Skeletal muscle tissue (tissue), 4 donors: Measurements from ENCODE around the gene ENPP5. TPM values are rescaled to one million over a fixed set of nuclear protein-coding genes. Genes with fewer than 3 reads are reported as not detected.

ENCODE experiments used
- H3K27ac ChIP-seq: one replicate; pipeline ENCODE4 v1.7.0; 2013; ENCODE audit warnings: mild to moderate bottlenecking, low read depth, low read length, inconsistent platforms
- H3K27me3 ChIP-seq, 3 donors: one replicate each; pipeline ENCODE4 v1.7.0; 2013; ENCODE audit warnings: low read length in 3 of 3; ENCODE audit not compliant: control insufficient read depth in 3 of 3, insufficient read depth in 3 of 3
- H3K36me3 ChIP-seq, 3 donors: one replicate each; pipeline ENCODE4 v1.7.0; 2013; ENCODE audit warnings: low read length in 3 of 3; ENCODE audit not compliant: control insufficient read depth in 3 of 3, insufficient read depth in 3 of 3
- H3K4me1 ChIP-seq, 3 donors: one replicate each; pipeline ENCODE4 v1.7.0; 2013; ENCODE audit warnings: low read length in 3 of 3, mild to moderate bottlenecking in 3 of 3; ENCODE audit not compliant: control insufficient read depth in 3 of 3, insufficient read depth in 3 of 3
- H3K4me3 ChIP-seq, 3 donors: one replicate each; pipeline ENCODE4 v1.7.0; 2013; ENCODE audit warnings: low read length in 3 of 3
- H3K9ac ChIP-seq, 3 donors: one replicate each; pipeline ENCODE4 v1.7.0; 2013; ENCODE audit warnings: low read length in 3 of 3, mild to moderate bottlenecking in 3 of 3, moderate library complexity in 2 of 3, low read depth in 1 of 3
- H3K9me3 ChIP-seq, 3 donors: one replicate each; pipeline ENCODE4 v1.7.0; 2013; ENCODE audit warnings: low read length in 3 of 3; ENCODE audit not compliant: control insufficient read depth in 3 of 3
- total RNA-seq: library from RNA; depleted of rRNA; stranded (reverse); fragments of >200 nt; gene quantifications from one replicate; pipeline ENCODE4 v1.2.3, GENCODE V29; 2014
- donor health status: Osteomylitis.

ENPP5 gene, protein sequence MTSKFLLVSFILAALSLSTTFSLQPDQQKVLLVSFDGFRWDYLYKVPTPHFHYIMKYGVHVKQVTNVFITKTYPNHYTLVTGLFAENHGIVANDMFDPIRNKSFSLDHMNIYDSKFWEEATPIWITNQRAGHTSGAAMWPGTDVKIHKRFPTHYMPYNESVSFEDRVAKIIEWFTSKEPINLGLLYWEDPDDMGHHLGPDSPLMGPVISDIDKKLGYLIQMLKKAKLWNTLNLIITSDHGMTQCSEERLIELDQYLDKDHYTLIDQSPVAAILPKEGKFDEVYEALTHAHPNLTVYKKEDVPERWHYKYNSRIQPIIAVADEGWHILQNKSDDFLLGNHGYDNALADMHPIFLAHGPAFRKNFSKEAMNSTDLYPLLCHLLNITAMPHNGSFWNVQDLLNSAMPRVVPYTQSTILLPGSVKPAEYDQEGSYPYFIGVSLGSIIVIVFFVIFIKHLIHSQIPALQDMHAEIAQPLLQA
- 3.7 TPM for total RNA-seq

GRCh38 chr6:46170357-46171289 lies at the start of gene ENPP5:
Gene ENPP5 (minus strand): TSS chr6:46170980. CDS start chr6:46168262, 2,718 bp downstream.
- H3K27me3 ChIP-seq, result no peaks in the 10 kb centered on the region
- H3K36me3 ChIP-seq, result no peaks in the 10 kb centered on the region
- peaks cover 21 to 26% (median 21%) of the 10 kb centered on the region in 3 donors for H3K4me1 ChIP-seq
- H3K27ac ChIP-seq, result peak within 1 kb of the TSS; percentile 51
- peak within 1 kb of the TSS; percentile 81 to 90 (median 83) for H3K9ac ChIP-seq
- peak within 1 kb of the TSS; percentile 85 to 91 (median 86) for H3K4me3 ChIP-seq
- no peaks in the 10 kb centered on the region for H3K9me3 ChIP-seq

- no peaks in the 10 kb centered on the region for H3K9me3 ChIP-seq
- H3K27me3 ChIP-seq, result no peaks in the 10 kb centered on the region
- no peak overlapping the region for H3K4me3 ChIP-seq
- no peak overlapping the region for H3K27ac ChIP-seq
- peaks cover 0 to 6% (median 0%) of the 10 kb centered on the region in 3 donors for H3K36me3 ChIP-seq
- no peak overlapping the region for H3K9ac ChIP-seq
- H3K4me1 ChIP-seq, result peaks cover 0 to 2% (median 2%) of the 10 kb centered on the region in 3 donors
Measured at GRCh38 chr6:46219661-46220060, 48.9 kb upstream of the ENPP5 start.

DNA sequence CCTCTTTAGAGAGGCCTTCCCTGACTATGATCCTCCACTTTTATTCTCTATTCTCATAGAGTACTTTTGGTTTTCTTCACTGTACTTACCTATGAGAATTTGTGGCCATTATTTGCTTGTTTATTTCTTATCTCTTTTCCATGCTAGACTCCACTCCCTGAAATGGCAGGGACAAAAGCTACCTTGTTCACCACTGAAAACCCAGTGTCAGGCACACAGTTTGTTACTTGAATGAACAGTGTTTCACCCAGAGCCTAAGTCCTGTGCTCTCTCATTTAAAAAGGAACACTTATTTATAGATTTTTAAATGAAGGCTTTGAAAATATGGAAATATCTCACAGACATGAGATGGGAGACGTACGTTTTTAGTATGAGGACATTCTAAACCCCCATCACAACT lies 47.7 kb upstream of the ENPP5 start:
- Histone ChIP-seq H3K4me1 (peaks cover 0 to 2% (median 2%) of the 10 kb centered on the region in 3 donors), H3K36me3 (peaks cover 0 to 6% (median 0%) of the 10 kb centered on the region in 3 donors), H3K27me3 (no peaks in the 10 kb centered on the region), H3K9me3 (no peaks in the 10 kb centered on the region), H3K27ac (no peak overlapping the region), H3K4me3 (no peak overlapping the region), H3K9ac (no peak overlapping the region)

DNA sequence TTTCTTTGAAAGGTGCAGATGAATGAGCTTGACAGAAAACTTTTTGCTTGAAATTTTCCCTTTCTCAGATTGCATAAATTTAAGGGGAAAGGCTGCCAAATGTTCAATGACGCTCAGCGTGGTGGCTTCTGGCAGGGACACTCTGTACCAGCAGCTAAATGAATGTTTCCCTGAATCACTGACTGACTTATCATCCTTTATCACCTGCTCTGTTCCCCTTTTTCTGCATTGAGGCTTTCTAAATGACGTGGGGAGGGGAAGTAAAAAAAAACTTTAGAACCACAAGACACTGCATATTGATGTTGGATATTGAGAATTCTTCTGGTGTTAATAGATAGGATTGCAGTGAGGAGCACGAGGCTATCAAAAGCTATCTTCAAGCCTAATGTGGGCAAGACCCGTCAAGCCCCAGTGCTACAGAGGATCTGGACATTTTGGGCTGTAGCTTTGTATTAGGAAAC lies 46.9 kb upstream of the ENPP5 start:
- Histone ChIP-seq H3K27ac (no peak overlapping the region), H3K9ac (no peak overlapping the region), H3K36me3 (peaks cover 0 to 4% (median 0%) of the 10 kb centered on the region in 3 donors), H3K4me3 (no peak overlapping the region), H3K27me3 (no peaks in the 10 kb centered on the region), H3K9me3 (no peaks in the 10 kb centered on the region), H3K4me1 (peaks cover 0 to 2% (median 2%) of the 10 kb centered on the region in 3 donors)

DNA sequence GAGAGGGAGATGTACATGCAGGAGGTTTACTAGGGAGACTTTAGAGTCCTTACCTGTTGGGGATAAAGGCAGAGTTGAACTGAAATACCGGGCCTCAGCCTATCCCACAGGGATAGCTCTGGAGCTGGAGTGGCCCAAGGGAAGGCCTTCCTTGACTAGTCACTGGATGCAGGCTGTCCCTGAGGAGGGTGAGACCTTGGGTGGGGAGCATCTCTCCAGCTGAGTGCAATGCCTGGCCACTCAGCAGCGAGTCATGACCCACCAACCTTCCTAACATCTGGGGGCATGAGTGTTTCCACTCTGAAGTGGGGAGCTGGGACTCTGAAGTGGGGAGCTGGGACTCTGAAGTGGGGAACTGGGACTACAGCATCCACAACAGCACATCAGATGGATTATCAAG lies 46.1 kb upstream of the ENPP5 start:
- H3K4me1 ChIP-seq, result peaks cover 0 to 2% (median 2%) of the 10 kb centered on the region in 3 donors
- no peaks in the 10 kb centered on the region for H3K27me3 ChIP-seq
- H3K36me3 ChIP-seq, result no peaks in the 10 kb centered on the region
- no peak overlapping the region for H3K27ac ChIP-seq
- no peak overlapping the region for H3K9ac ChIP-seq
- H3K9me3 ChIP-seq, result no peaks in the 10 kb centered on the region
- H3K4me3 ChIP-seq, result no peak overlapping the region

DNA sequence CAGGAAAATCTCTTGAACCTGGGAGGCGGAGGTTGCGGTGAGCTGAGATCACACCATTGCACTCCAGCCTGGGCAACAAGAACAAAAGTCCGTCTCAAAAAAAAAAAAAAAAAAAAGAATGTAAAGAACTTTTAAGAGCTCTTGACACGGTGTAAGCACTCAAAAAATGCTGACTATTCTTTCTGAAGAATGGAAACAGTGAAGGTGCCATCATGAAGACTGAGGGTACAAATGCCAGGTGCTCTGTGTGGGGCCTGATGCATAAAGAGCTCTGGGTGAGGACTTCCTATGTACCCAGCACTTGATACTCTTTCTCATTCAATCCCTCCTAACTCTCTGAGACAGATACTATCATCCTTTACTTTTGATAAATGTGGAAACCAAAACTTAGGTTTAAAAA lies 45.0 kb upstream of the ENPP5 start:
- Histone ChIP-seq H3K9ac (no peak overlapping the region), H3K27ac (no peak overlapping the region), H3K4me1 (peaks cover 0 to 2% (median 2%) of the 10 kb centered on the region in 3 donors), H3K9me3 (no peaks in the 10 kb centered on the region), H3K4me3 (no peak overlapping the region), H3K36me3 (no peaks in the 10 kb centered on the region), H3K27me3 (no peaks in the 10 kb centered on the region)

DNA sequence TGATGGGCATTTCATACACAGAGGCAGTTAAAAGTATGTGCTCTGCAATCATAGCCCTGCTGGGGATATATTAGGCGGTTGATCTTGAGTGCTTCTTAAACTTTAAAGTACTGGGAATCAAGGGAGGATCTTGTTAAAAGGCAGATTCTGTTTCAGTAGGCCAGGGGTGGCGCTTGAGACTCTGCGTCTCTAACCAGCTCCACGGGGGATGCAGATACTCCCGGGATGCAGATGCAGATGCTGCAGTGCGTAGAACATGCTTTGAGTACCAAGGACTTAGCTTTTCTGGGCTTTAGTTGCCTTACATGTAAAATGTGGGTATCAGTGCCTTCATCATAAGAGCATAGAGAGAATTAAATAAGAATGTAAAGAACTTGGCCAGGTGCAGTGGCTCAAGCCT lies 44.4 kb upstream of the ENPP5 start:
- no peak overlapping the region for H3K9ac ChIP-seq

DNA sequence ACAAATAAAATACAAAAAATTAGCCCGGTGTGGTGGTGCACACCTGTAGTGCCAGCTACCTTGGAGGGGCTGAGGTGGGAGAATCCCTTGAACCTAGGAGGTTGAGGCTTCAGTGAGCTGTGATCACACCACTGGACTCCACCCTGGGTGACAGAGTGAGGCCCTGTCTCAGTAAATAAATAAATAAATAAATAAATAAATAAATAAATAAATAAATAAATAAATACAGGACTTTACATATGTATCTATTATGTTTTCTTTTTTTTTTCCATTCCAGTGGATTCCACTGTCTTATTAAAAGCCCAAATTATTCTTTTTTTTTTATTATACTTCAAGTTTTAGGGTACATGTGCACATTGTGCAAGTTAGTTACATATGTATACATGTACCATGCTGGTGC lies 41.1 kb upstream of the ENPP5 start:
- H3K4me1 ChIP-seq, result peaks cover 0 to 2% (median 0%) of the 10 kb centered on the region in 3 donors
- no peaks in the 10 kb centered on the region for H3K9me3 ChIP-seq
- H3K9ac ChIP-seq, result no peak overlapping the region
- no peak overlapping the region for H3K4me3 ChIP-seq
- no peaks in the 10 kb centered on the region for H3K36me3 ChIP-seq
- H3K27me3 ChIP-seq, result no peaks in the 10 kb centered on the region
- no peak overlapping the region for H3K27ac ChIP-seq

More for the DNA sequence above, 44.4 kb upstream of the ENPP5 start:
- Histone ChIP-seq H3K4me3 (no peak overlapping the region), H3K36me3 (no peaks in the 10 kb centered on the region), H3K4me1 (peaks cover 0 to 2% (median 2%) of the 10 kb centered on the region in 3 donors), H3K27ac (no peak overlapping the region), H3K27me3 (no peaks in the 10 kb centered on the region), H3K9me3 (no peaks in the 10 kb centered on the region)

GRCh38 chr6:46210294-46210693 lies 39.5 kb upstream of the ENPP5 start:
- no peaks in the 10 kb centered on the region for H3K9me3 ChIP-seq
- H3K4me3 ChIP-seq, result no peak overlapping the region
- no peaks in the 10 kb centered on the region for H3K27me3 ChIP-seq
- no peak overlapping the region for H3K27ac ChIP-seq
- no peaks in the 10 kb centered on the region for H3K36me3 ChIP-seq
- H3K4me1 ChIP-seq, result peaks cover 0 to 2% (median 0%) of the 10 kb centered on the region in 3 donors
- no peak overlapping the region for H3K9ac ChIP-seq
